Right atrium auricular region (tissue), 2 donors: Measurements from ENCODE around the gene MAPK6. TPM values are rescaled to one million over a fixed set of nuclear protein-coding genes. Genes with fewer than 3 reads are reported as not detected.
"Not testable (repeated sequence)": the region's sequence is repeated elsewhere in the genome, so short reads cannot be mapped to it uniquely, and the experiment has no call there.

Source experiments
- DNase-seq: peaks from one replicate; pipeline ENCODE4 v3.0.0-alpha.2; 2019; ENCODE audit warnings: low spot score
- H3K27ac ChIP-seq, 2 donors: fragments of 200-600 bp; sonication (generic); 1 replicate in 1 of 2; 2 replicates in 1 of 2; pipeline ENCODE4 v1.5.1; 2016 to 2019
- H3K27me3 ChIP-seq, 2 donors: fragments of 200-600 bp; sonication (generic); one replicate each; pipeline versions ENCODE4 v1.5.1 to v1.6.0; 2017 to 2019
- H3K36me3 ChIP-seq: fragments of 200-600 bp; sonication (generic); one replicate; pipeline ENCODE4 v1.5.1; 2016
- H3K4me1 ChIP-seq, 2 donors: fragments of 200-600 bp; sonication (generic); one replicate each; pipeline versions ENCODE4 v1.5.1 to v1.6.0; 2017 to 2019
- H3K4me3 ChIP-seq, 2 donors: fragments of 200-600 bp; sonication (generic); 1 replicate in 1 of 2; 2 replicates in 1 of 2; pipeline ENCODE4 v1.5.1; 2017 to 2019; ENCODE audit warnings: mild to moderate bottlenecking in 1 of 2, moderate library complexity in 1 of 2
- H3K9me3 ChIP-seq, 2 donors: fragments of 200-600 bp; sonication (generic); one replicate each; pipeline ENCODE4 v1.5.1; 2019
- CTCF ChIP-seq, 2 donors: fragments of 200-600 bp; sonication (generic); IDR thresholded peaks; one replicate each; pipeline ENCODE4 v1.5.1; 2019; ENCODE audit warnings: antibody characterized with exemption in 2 of 2
- total RNA-seq, 2 donors: library from RNA; depleted of rRNA; stranded (reverse); fragments of >200 nt; gene quantifications; one replicate each; pipeline ENCODE4 v1.1.0, GENCODE V29; 2016

MAPK6 gene
- total RNA-seq, 2 donors from 2014 or later = 11.6 to 13.4 TPM

- DNase-seq, H3K27ac ChIP-seq, H3K27me3 ChIP-seq, H3K36me3 ChIP-seq, H3K4me3 ChIP-seq, H3K9me3 ChIP-seq: not testable (repeated sequence)
- peak in 1 of 2 donors; percentile 33 for TF ChIP-seq CTCF (IDR thresholded peaks at IDR 0.05)
- H3K4me1 ChIP-seq = peaks cover 0 to 22% of the 10 kb centered on the region in 2 donors
Measured at GRCh38 chr15:52045795-52046298, 26.8 kb downstream of the MAPK6 start.

- not testable (repeated sequence) for H3K36me3 ChIP-seq, DNase-seq, H3K27ac ChIP-seq, H3K9me3 ChIP-seq, H3K27me3 ChIP-seq, H3K4me3 ChIP-seq
- H3K4me1 ChIP-seq = peaks cover 0 to 19% of the 10 kb centered on the region in 2 donors
Measured at GRCh38 chr15:52046552-52046951, 27.5 kb downstream of the MAPK6 start.

GRCh38 chr15:52050416-52050815, 31.4 kb downstream of the MAPK6 start:
- DNase-seq = no peak
- peaks cover 0 to 9% of the 10 kb centered on the region in 2 donors for H3K4me1 ChIP-seq
- no peak overlapping the region for H3K27ac ChIP-seq
- no peaks in the 10 kb centered on the region for H3K27me3 ChIP-seq
- peaks cover 18% of the 10 kb centered on the region for H3K36me3 ChIP-seq
- TF ChIP-seq CTCF (IDR thresholded peaks at IDR 0.05) = no peak
- H3K4me3 ChIP-seq = no peak overlapping the region
- peaks cover 0 to 5% of the 10 kb centered on the region in 2 donors for H3K9me3 ChIP-seq

- peaks cover 0 to 5% of the 10 kb centered on the region in 2 donors for H3K9me3 ChIP-seq
- H3K4me3 ChIP-seq = no peak overlapping the region
- H3K27ac ChIP-seq = no peak overlapping the region
- no peak for TF ChIP-seq CTCF (IDR thresholded peaks at IDR 0.05)
- H3K4me1 ChIP-seq = no peaks in the 10 kb centered on the region
- peaks cover 23% of the 10 kb centered on the region for H3K36me3 ChIP-seq
- no peaks in the 10 kb centered on the region for H3K27me3 ChIP-seq
- DNase-seq = no peak
Measured at GRCh38 chr15:52052066-52052935, 33.3 kb downstream of the MAPK6 start.

GRCh38 chr15:52054381-52054780, 35.4 kb downstream of the MAPK6 start:
- no peak overlapping the region for H3K27ac ChIP-seq
- TF ChIP-seq CTCF (IDR thresholded peaks at IDR 0.05) = no peak
- no peaks in the 10 kb centered on the region for H3K4me1 ChIP-seq
- DNase-seq = no peak
- peaks cover 44% of the 10 kb centered on the region for H3K36me3 ChIP-seq
- peaks cover 0 to 5% of the 10 kb centered on the region in 2 donors for H3K9me3 ChIP-seq
- no peaks in the 10 kb centered on the region for H3K27me3 ChIP-seq
- H3K4me3 ChIP-seq = no peak overlapping the region

GRCh38 chr15:52054858-52055257, 35.8 kb downstream of the MAPK6 start:
- DNase-seq, H3K4me3 ChIP-seq, H3K4me1 ChIP-seq, H3K27me3 ChIP-seq, H3K9me3 ChIP-seq, H3K27ac ChIP-seq: not testable (repeated sequence)
- H3K36me3 ChIP-seq = peaks cover 49% of the 10 kb centered on the region
